SW480 (cell line): Measurements from ENCODE around the gene HSPB9.
A peak's percentile ranks its signal among the peaks of the same experiment; 100 is the strongest.
"Not testable (repeated sequence)": the region's sequence is repeated elsewhere in the genome, so short reads cannot be mapped to it uniquely, and the experiment has no call there.

Experiments used
- DNase-seq: peaks from one replicate; pipeline ENCODE4 v3.0.0-alpha.2; 2016; ENCODE audit warnings: low spot score

Gene HSPB9

DNA sequence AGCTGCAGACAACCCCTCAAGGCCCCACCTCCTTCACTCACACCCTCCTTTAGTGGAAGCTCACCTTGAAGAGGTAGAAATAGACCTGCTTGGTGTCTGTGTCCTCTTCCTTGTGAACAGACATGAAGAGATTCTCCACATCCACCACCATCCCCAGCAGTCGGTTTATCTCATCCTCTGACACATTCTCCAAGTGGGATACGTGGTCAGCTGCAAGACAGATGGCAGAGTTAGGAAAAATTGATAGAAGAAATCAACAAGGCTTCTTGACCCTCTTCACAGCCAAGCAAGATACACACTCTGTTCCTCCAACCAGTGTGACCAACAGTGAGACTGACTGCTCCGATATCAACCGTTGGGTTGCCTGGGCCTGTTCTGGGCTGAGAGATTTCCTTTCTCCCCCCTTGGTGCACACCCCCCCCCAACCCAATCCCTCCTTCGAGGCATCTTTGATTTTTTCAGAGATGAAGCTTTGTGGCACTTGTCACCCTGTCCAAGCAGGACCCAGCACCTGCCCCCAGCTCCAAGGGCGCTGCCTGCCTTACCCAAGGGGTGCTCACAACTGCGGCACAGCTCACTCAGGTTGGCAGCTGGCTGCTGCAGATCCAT, 2.3 kb upstream of the HSPB9 start:
- DNase-seq: no peak

- peak; percentile 78 for DNase-seq
Observed at GRCh38 chr17:42120770-42121769, 1.5 kb upstream of the HSPB9 start, which contains the start of gene KAT2A. KAT2A (minus strand) TSS chr17:42121367; CDS start chr17:42121304, 63 bp downstream.

GRCh38 chr17:42124256-42124655, 1.7 kb downstream of the HSPB9 start:
- no peak for DNase-seq

DNA sequence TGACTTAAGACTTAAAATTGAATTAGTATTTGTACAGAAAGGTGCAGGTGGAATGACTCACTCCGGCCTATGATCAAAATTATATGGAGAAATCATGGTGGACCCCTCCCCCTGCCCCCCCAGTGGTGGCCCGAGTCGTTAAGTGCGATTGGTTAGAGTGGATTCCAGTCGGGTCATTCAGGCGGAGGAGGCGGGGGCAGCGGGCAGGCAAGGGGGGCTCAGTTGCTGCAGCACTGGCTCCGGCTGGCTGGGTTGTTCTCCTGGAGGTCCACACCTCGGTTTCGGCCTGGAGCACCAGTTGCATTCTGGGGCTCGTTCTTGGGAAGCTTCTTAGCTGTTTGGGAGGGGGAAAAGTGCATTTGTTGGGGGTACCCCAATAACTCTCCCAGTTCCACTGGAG, 3.0 kb downstream of the HSPB9 start:
- DNase-seq: no peak

DNA sequence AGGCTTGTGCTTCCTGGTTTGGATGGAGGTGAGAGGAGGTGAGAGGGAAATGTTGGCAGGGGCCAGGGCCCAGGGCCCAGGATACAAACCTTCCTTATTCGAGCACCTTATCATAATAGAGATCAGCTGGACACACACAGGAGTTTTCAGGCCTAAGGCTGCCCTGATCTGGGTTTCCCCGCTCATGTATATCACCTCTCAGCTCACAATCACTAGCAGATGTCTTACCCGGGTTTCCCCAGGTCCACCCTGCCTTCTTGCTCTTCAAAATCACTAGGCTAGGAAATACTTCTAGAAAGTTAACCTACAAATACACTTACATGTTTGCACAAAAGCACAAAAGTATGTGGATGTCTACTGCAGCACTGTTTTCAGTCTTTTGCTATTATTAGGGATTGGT, 4.2 kb downstream of the HSPB9 start:
- no peak for DNase-seq

- no peak for DNase-seq
Observed at GRCh38 chr17:42127414-42127813, 4.8 kb downstream of the HSPB9 start.

DNA sequence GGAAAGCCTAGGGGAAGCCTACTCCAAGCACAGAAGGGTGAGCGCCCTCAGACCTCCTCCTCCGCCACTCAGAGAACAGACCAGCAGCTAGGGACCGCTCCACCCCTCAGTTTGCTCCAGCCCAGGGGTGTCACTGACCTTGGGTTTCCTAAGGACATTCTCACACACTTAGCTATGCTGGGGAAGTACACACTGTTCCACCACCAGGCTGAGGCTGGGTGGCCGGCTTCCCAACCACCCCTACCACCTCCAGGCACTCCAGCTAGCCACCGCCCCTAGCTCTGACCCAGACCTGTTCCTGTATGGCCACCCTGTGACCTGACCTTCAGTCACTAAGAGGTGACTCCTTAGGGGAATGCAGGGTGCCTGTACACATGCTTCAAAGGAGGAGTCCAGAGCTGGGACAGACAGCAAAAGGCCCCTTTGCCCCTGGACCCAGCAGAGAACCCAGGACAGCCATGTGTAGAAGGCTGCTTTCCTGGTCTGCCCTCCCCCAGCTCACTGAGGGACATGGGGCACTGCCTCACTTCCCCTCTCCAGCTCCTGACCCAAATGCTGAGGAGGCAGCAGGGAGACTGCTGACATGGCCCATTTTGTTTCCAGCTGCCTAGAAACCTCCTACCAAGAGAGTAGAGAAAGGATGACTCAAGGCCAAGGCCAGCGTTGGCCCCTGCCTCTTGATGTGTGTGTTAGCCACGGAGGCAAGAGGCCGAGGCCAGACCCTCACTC, 6.7 kb downstream of the HSPB9 start:
- DNase-seq: no peak

DNA sequence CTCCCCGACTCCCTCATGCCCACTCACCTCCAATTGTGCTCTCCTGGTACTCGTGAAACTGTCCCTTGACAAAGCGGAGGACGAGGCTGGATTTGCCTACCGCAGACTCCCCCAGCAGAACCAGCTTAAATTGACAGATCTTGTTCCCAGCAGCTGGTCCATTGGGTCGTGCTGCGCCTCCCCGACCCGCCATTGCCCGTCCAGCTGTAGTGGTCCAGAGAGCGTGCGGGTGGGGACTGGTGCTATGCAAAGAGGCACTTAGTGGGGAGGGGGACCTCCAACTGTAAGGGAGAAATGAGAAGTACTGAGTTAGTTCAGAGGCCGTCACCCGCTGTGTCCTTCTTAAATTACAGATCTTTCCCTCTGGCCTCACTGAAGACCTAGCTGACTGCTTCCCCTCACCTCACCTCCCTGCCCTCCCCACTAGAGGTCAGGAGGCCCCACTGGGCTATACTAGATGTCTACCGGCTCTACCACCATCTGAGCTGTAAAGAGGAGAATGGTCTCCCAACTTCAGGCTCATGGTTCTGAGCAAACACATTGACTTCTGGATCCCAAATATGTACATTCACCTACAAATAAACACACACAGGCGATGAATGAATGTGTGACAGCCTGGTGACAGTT, 7.8 kb downstream of the HSPB9 start:
- DNase-seq: no peak

- DNase-seq: no peak
Observed at GRCh38 chr17:42131232-42131631, 8.6 kb downstream of the HSPB9 start.

DNA sequence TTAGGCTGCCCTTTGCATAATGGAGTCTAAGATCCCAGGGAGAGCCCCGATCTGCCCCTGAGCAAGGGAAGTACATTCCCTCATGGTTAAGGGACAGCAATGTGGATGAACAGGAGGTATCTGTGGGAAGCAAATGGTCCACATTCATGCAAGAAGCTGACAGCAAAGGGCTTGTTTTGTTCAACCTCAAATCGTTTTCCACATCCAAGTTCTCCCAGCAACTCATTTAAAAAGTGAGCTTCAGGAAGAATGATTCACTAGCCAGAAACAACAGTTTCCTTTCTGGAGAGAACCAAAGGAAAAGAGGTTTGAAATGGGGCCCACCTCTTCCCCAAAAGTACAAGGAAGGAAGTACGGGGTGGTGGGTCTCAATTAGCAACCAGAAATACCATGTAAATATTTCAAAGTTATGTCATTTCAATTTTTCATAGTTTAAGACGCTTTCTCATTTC, 9.4 kb downstream of the HSPB9 start:
- no peak for DNase-seq

GRCh38 chr17:42132941-42133340, 10.3 kb downstream of the HSPB9 start:
- DNase-seq: peak; percentile 76

- DNase-seq: peak; percentile 25
Observed at GRCh38 chr17:42133461-42134041, 10.9 kb downstream of the HSPB9 start.

GRCh38 chr17:42135151-42135550, 12.5 kb downstream of the HSPB9 start:
- DNase-seq: no peak

GRCh38 chr17:42135664-42136653, 13.4 kb downstream of the HSPB9 start:
- no peak for DNase-seq

DNA sequence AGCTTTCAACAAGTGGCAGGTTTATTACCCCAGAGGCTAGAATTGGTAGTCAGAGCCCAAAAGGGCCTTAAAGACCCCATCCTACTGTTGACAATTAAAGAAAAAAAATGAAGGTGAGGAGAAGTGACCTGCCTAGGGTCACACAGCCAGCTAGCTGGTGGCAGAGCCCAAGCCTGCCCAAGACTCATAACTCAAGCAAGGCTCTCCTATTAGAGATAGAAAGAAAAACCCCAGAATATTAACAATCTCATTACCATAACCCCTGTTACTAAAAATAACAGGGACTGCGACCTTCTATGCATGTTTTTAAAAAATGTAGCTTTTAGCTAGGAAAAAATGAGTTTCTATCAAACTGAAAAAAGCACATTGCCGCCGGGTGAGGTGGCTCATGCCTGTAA, 14.0 kb downstream of the HSPB9 start:
- no peak for DNase-seq

GRCh38 chr17:42138749-42139492, 16.3 kb downstream of the HSPB9 start:
- DNase-seq: no peak

GRCh38 chr17:42140690-42141089, 18.1 kb downstream of the HSPB9 start:
- DNase-seq: not testable (repeated sequence)

- no peak for DNase-seq
Observed at GRCh38 chr17:42141382-42141781, 18.8 kb downstream of the HSPB9 start.

- no peak for DNase-seq
Observed at GRCh38 chr17:42142371-42142896, 19.8 kb downstream of the HSPB9 start.
